Keratinocyte (primary cell): ENCODE results near the gene NCKAP5. TPM values are rescaled to one million over a fixed set of nuclear protein-coding genes. Genes with fewer than 3 reads are reported as not detected.

Source experiments
- DNase-seq: peaks from one replicate; pipeline ENCODE4 v3.0.0-alpha.2; 2011; ENCODE audit warnings: low read depth, missing footprints, low spot score
- FAIRE-seq: peaks from 2 replicates; lab custom pipeline; 2011; peaks lifted over from hg19 to GRCh38; lab: Jason Lieb, UNC
- H2AFZ ChIP-seq: 2 replicates; pipeline ENCODE4 v1.6.0; 2012; ENCODE audit warnings: low read length, control low read depth, inconsistent platforms; ENCODE audit not compliant: control insufficient read depth
- H3K27ac ChIP-seq: 2 replicates; pipeline ENCODE4 v1.5.1; 2011; ENCODE audit warnings: low read length; ENCODE audit not compliant: control insufficient read depth, insufficient read depth
- H3K27me3 ChIP-seq: 3 replicates; pipeline ENCODE4 v1.6.0; 2011; ENCODE audit warnings: low read length; ENCODE audit not compliant: control insufficient read depth, insufficient read depth; ENCODE audit errors: extremely low read depth
- H3K36me3 ChIP-seq, 2 experiments: 2 replicates in 1 of 2; 3 replicates in 1 of 2; pipeline ENCODE4 v1.5.1; 2011; ENCODE audit warnings: low read length in 2 of 2, mild to moderate bottlenecking in 1 of 2; ENCODE audit not compliant: control insufficient read depth in 2 of 2, insufficient read depth in 2 of 2; ENCODE audit errors: extremely low read depth in 1 of 2
- H3K4me1 ChIP-seq: 3 replicates; pipeline ENCODE4 v1.5.1; 2011; ENCODE audit warnings: low read length; ENCODE audit not compliant: control insufficient read depth, insufficient read depth; ENCODE audit errors: extremely low read depth
- H3K4me2 ChIP-seq: 3 replicates; pipeline ENCODE4 v1.6.0; 2011; ENCODE audit warnings: low read depth, low read length; ENCODE audit not compliant: control insufficient read depth, insufficient read depth; ENCODE audit errors: extremely low read depth
- H3K4me3 ChIP-seq, 3 experiments: fragments of 200-600 bp in 1 of 3; sonication (generic) in 1 of 3; 2 replicates in 2 of 3; 3 replicates in 1 of 3; pipeline ENCODE4 v1.5.1; 2011 to 2016; ENCODE audit warnings: low read length in 3 of 3, mild to moderate bottlenecking in 3 of 3, control low read depth in 2 of 3, inconsistent platforms in 1 of 3, low read depth in 1 of 3, mixed read lengths in 1 of 3, mixed run types in 1 of 3, moderate library complexity in 1 of 3; ENCODE audit not compliant: control insufficient read depth in 2 of 3, insufficient read depth in 2 of 3; ENCODE audit errors: extremely low read depth in 1 of 3
- H3K79me2 ChIP-seq: 2 replicates; pipeline ENCODE4 v1.6.0; 2012; ENCODE audit warnings: low read length; ENCODE audit not compliant: control insufficient read depth, insufficient read depth
- H3K9ac ChIP-seq: 3 replicates; pipeline ENCODE4 v1.6.0; 2011; ENCODE audit warnings: low read length; ENCODE audit not compliant: control insufficient read depth, insufficient read depth; ENCODE audit errors: extremely low read depth
- H3K9me1 ChIP-seq: 3 replicates; pipeline ENCODE4 v1.6.0; 2011; ENCODE audit warnings: low read length; ENCODE audit not compliant: control insufficient read depth, insufficient read depth; ENCODE audit errors: extremely low read depth
- H3K9me3 ChIP-seq: 2 replicates; pipeline ENCODE4 v1.5.1; 2012; ENCODE audit warnings: low read depth, low read length; ENCODE audit not compliant: control insufficient read depth
- H4K20me1 ChIP-seq: 3 replicates; pipeline ENCODE4 v1.6.0; 2011; ENCODE audit warnings: low read length; ENCODE audit not compliant: control insufficient read depth, insufficient read depth; ENCODE audit errors: extremely low read depth
- CTCF ChIP-seq, 3 experiments: IDR thresholded peaks in 1 of 3; conservative IDR thresholded peaks in 1 of 3; optimal IDR thresholded peaks in 1 of 3; 2 replicates in 2 of 3; 3 replicates in 1 of 3; pipeline versions ENCODE3 to v1.5.1; 2011; ENCODE audit warnings: low read length in 3 of 3, mild to moderate bottlenecking in 3 of 3, moderate library complexity in 2 of 3, control low read depth in 1 of 3, inconsistent platforms in 1 of 3; ENCODE audit not compliant: insufficient read depth in 2 of 3; ENCODE audit errors: extremely low read depth in 1 of 3
- EZH2 ChIP-seq: IDR thresholded peaks from one replicate; pipeline ENCODE4 v1.6.1; 2012; ENCODE audit warnings: inconsistent platforms, mild to moderate bottlenecking, low read length, moderate library complexity
- dilution Hi-C: fragments of 300-500 bp; cut with MboI; formaldehyde crosslinking; loops from one replicate; pipeline ENCODE4 v1.7.0; 2020; ENCODE audit warnings: low sequenced_read_pairs; ENCODE audit not compliant: extremely low pct_ligation_motif_present
- polyA plus RNA-seq, 5 experiments: library from polyadenylated mRNA; depleted of rRNA in 3 of 5; stranded (reverse) in 3 of 5; stranded (forward) in 1 of 5; unstranded in 1 of 5; fragments of >200 nt; gene quantifications; 1 replicate in 1 of 5; 2 replicates in 3 of 5; 3 replicates in 1 of 5; pipeline versions ENCODE4 v1.2.1 to v1.2.3, GENCODE V29; 2011 to 2012; ENCODE audit warnings: missing spikeins in 2 of 5, low read depth in 1 of 5, low replicate concordance in 1 of 5

NCKAP5 gene
- polyA plus RNA-seq, 1 donor (not counting 4 experiments of a cell fraction or from before 2014, with no cell fraction given): 3.6 TPM

GRCh38 chr2:132948211-132948610, 620.1 kb downstream of the NCKAP5 start:
- DNase-seq: no peak
- no peaks in the 10 kb centered on the region for H3K9me1 ChIP-seq
- no peaks in the 10 kb centered on the region for H3K27me3 ChIP-seq
- H3K4me3 ChIP-seq: no peak overlapping the region
- dilution Hi-C loops: no loop called here
- no peak overlapping the region for H3K27ac ChIP-seq
- H3K79me2 ChIP-seq: no peaks in the 10 kb centered on the region
- TF ChIP-seq CTCF (optimal IDR thresholded peaks at IDR 0.05 in 1 of 3, IDR thresholded peaks at IDR 0.05 in 1 of 3, conservative IDR thresholded peaks at IDR 0.05 in 1 of 3; ENCODE audit: extremely low read depth in 1 of 3, insufficient read depth in 2 of 3, low read length in 3 of 3) (no peak), EZH2 (no peak)
- H3K9ac ChIP-seq: no peak overlapping the region
- H3K4me2 ChIP-seq: no peak overlapping the region
- H3K4me1 ChIP-seq: peaks cover 5% of the 10 kb centered on the region
- no peaks in the 10 kb centered on the region for H3K9me3 ChIP-seq
- H4K20me1 ChIP-seq: no peaks in the 10 kb centered on the region
- no peak overlapping the region for H2AFZ ChIP-seq
- no peaks in the 10 kb centered on the region for H3K36me3 ChIP-seq
- FAIRE-seq: no peak

DNA sequence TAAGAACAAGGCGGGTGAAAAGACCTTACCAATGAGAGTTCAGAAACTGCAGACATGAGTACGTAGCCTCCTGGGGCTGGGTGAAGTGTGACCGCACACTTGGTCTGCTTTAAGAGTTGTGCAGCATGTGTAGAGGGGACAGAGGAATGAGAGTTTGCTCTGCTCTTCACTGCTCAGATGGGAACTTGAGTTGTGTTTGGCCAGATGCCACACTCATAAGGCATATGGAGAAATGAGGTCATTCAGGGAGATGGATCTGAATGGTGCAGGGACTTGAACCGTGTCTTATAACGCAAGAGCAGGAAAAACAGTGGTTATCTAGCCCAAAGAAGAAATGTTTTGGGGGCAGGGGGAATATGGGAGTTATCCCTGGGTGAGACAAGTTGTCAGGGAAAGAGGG, 624.4 kb downstream of the NCKAP5 start:
- DNase-seq: no peak
- FAIRE-seq: no peak
- Histone ChIP-seq H3K9me3 (no peaks in the 10 kb centered on the region), H3K4me1 (no peaks in the 10 kb centered on the region), H3K4me2 (no peak overlapping the region), H3K9ac (no peak overlapping the region), H4K20me1 (no peaks in the 10 kb centered on the region), H3K79me2 (no peaks in the 10 kb centered on the region), H3K36me3 (no peaks in the 10 kb centered on the region), H3K27ac (no peak overlapping the region), H2AFZ (no peak overlapping the region), H3K9me1 (no peaks in the 10 kb centered on the region), H3K27me3 (no peaks in the 10 kb centered on the region), H3K4me3 (no peak overlapping the region)
- dilution Hi-C loops: no loop called here
- TF ChIP-seq EZH2 (no peak), CTCF (optimal IDR thresholded peaks at IDR 0.05 in 1 of 3, IDR thresholded peaks at IDR 0.05 in 1 of 3, conservative IDR thresholded peaks at IDR 0.05 in 1 of 3; ENCODE audit: extremely low read depth in 1 of 3, insufficient read depth in 2 of 3, low read length in 3 of 3) (no peak)
